Nephron progenitor cell (in vitro differentiated cells): ENCODE data around the gene PCID2.

Source experiments
- DNase-seq: peaks from one replicate; pipeline ENCODE4 v3.0.0; 2021
- H3K27ac Mint-ChIP-seq: 2 replicates; pipeline ENCODE4 v1.8.0; 2021; ENCODE audit warnings: mild to moderate bottlenecking, moderate library complexity, mixed read lengths
- H3K27me3 Mint-ChIP-seq: 2 replicates; pipeline ENCODE4 v1.8.0; 2021; ENCODE audit warnings: mild to moderate bottlenecking, low read depth, mixed read lengths; ENCODE audit not compliant: poor library complexity
- H3K36me3 Mint-ChIP-seq: 2 replicates; pipeline ENCODE4 v1.8.0; 2021; ENCODE audit warnings: low read depth, mixed read lengths
- H3K4me1 Mint-ChIP-seq: 2 replicates; pipeline ENCODE4 v1.8.0; 2021; ENCODE audit warnings: mixed read lengths
- H3K4me3 Mint-ChIP-seq: 2 replicates; pipeline ENCODE4 v1.8.0; 2021; ENCODE audit warnings: mild to moderate bottlenecking, moderate library complexity, mixed read lengths
- H3K9me3 Mint-ChIP-seq: 2 replicates; pipeline ENCODE4 v1.8.0; 2021; ENCODE audit warnings: mild to moderate bottlenecking, moderate library complexity, mixed read lengths
- TF ChIP-seq, protein P1 (sequence below): fragments of 200-600 bp; sonication (generic); IDR thresholded peaks from 2 replicates; pipeline ENCODE4 v1.5.0; 2021; ENCODE audit warnings: antibody characterized with exemption

The PCID2 gene

DNA sequence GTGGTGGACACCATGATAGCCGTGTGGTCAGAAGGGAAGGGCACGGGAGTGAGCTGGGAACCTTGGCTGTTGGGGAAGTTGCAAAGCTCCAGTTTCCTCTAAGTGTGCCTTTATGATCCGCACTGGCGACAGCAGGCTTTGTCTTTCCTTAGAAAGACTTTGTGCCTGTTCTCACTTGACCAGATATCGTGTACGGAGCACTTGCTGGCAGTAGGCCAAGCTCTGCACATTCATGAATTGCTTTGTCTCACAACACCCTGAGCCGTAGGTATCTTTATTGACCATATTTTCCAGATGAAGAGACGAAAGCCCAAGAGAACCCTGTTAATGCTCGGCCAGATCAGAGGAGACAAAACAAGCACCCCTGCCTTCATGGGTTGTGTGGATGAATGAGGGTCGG, 16.0 kb upstream of the PCID2 start:
- no peak for DNase-seq
- Mint-ChIP-seq H3K27me3 (no peaks in the 10 kb centered on the region), H3K36me3 (peaks cover 82% of the 10 kb centered on the region), H3K4me1 (no peaks in the 10 kb centered on the region), H3K27ac (no peak overlapping the region), H3K9me3 (no peaks in the 10 kb centered on the region), H3K4me3 (no peak overlapping the region)
- TF ChIP-seq, protein P1, sequence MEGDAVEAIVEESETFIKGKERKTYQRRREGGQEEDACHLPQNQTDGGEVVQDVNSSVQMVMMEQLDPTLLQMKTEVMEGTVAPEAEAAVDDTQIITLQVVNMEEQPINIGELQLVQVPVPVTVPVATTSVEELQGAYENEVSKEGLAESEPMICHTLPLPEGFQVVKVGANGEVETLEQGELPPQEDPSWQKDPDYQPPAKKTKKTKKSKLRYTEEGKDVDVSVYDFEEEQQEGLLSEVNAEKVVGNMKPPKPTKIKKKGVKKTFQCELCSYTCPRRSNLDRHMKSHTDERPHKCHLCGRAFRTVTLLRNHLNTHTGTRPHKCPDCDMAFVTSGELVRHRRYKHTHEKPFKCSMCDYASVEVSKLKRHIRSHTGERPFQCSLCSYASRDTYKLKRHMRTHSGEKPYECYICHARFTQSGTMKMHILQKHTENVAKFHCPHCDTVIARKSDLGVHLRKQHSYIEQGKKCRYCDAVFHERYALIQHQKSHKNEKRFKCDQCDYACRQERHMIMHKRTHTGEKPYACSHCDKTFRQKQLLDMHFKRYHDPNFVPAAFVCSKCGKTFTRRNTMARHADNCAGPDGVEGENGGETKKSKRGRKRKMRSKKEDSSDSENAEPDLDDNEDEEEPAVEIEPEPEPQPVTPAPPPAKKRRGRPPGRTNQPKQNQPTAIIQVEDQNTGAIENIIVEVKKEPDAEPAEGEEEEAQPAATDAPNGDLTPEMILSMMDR = no peak

DNA sequence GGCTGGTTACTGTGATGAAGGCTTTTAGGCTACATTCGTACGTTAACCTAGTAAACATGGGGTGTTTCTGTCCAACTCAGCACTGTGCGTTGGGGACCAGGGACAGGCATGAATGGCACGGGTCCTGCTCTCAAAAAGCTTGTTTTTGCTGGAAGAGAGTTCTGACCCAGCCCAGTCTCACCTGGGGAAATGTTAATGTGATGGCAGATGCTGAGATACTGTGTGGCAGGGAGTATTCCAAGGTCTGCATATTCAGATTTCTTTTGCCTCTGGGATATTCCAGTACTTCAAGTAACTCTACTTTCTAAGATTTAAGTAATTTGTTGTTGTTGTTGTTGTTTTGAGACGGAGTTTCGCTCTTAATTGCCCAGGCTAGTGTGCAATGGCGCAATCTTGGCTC, 14.6 kb upstream of the PCID2 start:
- no peaks in the 10 kb centered on the region for H3K4me1 Mint-ChIP-seq
- H3K27me3 Mint-ChIP-seq = no peaks in the 10 kb centered on the region
- TF ChIP-seq, protein P1 = no peak
- H3K27ac Mint-ChIP-seq = no peak overlapping the region
- no peak for DNase-seq
- H3K36me3 Mint-ChIP-seq = peaks cover 72% of the 10 kb centered on the region
- no peaks in the 10 kb centered on the region for H3K9me3 Mint-ChIP-seq
- H3K4me3 Mint-ChIP-seq = no peak overlapping the region

DNA sequence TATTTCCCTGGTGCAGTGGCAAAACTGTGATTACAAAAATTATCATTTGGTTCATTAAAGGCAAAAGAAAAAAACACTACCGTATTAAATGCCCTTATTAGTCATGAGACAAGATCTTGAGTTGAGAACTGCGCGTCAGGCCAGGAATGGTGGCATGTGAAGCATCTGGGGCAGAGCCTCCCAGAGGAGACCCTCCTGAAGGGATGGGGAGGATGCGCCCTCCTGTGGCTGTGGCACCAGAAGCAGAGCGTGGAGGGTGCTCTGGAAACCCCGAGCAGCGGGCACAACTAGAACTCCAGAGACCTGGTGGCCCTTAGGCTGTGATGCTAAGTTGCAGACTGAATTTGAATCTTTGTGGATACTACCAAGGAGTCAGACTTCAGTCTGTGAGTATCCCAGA, 12.4 kb upstream of the PCID2 start:
- H3K4me1 Mint-ChIP-seq = no peaks in the 10 kb centered on the region
- TF ChIP-seq, protein P1 = no peak
- DNase-seq = no peak
- no peak overlapping the region for H3K4me3 Mint-ChIP-seq
- H3K27ac Mint-ChIP-seq = no peak overlapping the region
- H3K27me3 Mint-ChIP-seq = no peaks in the 10 kb centered on the region
- no peaks in the 10 kb centered on the region for H3K9me3 Mint-ChIP-seq
- peaks cover 51% of the 10 kb centered on the region for H3K36me3 Mint-ChIP-seq

DNA sequence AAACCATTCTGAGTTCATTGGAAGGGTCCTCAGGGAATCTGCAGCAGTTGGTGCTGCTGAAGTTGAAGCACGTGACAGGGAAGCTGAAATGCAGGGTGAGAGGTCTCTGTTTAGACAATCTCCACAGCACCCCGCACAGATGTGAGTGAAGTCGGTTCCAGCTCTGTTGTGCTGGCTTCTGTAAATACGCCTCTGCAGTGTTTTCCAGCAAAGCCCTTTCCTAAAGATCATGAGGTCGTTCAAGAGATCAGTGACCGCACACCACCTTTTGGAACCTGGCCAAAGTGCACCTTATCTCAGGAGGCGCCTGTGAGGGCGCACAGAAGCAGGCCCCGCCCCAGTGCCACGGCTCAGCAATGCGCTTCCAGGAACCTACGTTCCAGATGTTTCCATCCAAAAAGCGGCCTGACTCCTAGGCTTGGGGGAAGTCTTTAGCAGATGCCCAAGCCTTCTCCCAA, 11.7 kb upstream of the PCID2 start:
- no peak overlapping the region for H3K4me3 Mint-ChIP-seq
- DNase-seq = no peak
- H3K4me1 Mint-ChIP-seq = no peaks in the 10 kb centered on the region
- H3K27me3 Mint-ChIP-seq = no peaks in the 10 kb centered on the region
- TF ChIP-seq, protein P1 = no peak
- peak overlapping the region; percentile 52 for H3K27ac Mint-ChIP-seq
- H3K9me3 Mint-ChIP-seq = no peaks in the 10 kb centered on the region
- peaks cover 49% of the 10 kb centered on the region for H3K36me3 Mint-ChIP-seq

DNA sequence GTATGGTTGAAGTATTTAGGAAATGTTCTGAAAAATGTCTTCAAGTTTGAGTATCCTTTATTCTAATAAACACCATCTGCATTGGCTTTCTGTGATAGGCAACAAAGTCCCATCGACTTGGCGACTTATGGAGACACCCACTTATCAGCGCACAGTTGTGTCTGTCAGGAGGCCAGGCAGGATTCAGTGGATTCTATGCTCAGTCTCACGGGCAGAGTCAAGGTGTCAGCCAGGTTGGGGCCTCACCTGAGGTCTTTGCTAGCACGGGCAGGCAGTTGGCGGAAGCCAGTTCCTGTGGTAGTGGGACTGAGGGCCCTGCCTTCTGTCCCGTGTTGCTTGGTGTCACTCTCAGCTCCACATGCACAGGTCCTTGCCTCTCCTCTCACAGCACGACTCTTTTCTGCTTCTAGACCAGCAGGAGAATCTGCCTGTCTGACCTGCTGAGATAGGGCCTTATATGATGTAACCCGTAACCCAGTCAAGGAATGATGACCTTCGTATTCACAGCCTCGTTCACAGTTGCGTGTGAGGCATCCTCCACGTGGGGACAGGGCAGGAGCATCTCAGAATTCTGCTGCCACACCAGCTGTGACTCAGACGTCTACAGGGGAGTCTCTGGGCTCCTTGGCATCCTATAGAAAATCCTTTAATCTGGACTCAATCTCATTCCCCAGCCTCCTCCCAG, 10.9 kb upstream of the PCID2 start:
- no peak for DNase-seq
- Mint-ChIP-seq H3K4me1 (no peaks in the 10 kb centered on the region), H3K27ac (no peak overlapping the region), H3K36me3 (peaks cover 41% of the 10 kb centered on the region), H3K27me3 (no peaks in the 10 kb centered on the region), H3K9me3 (no peaks in the 10 kb centered on the region), H3K4me3 (no peak overlapping the region)
- TF ChIP-seq, protein P1 = no peak

DNA sequence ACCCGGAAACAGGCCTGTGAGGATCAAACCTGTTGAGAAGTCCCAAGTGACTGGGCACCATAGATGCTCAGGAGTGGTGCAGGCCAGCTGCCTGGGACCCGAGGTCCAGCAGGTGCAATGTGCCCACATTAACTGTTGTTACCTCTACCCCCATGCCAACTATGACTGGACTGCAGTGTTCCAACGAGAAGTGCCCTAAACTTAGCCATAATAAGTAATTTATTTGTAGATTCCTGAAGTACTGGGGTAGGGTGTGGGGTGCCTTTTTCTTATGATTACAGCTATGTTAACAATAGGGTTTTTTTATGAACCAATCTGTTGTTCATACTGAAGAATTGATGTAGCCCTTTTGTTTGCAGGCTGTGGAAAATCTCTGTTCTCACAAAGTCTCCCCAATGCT, 10.1 kb upstream of the PCID2 start:
- peaks cover 40% of the 10 kb centered on the region for H3K36me3 Mint-ChIP-seq
- peaks cover 5% of the 10 kb centered on the region for H3K4me1 Mint-ChIP-seq
- TF ChIP-seq, protein P1 = no peak
- H3K9me3 Mint-ChIP-seq = no peaks in the 10 kb centered on the region
- H3K4me3 Mint-ChIP-seq = no peak overlapping the region
- H3K27ac Mint-ChIP-seq = no peak overlapping the region
- H3K27me3 Mint-ChIP-seq = no peaks in the 10 kb centered on the region
- no peak for DNase-seq
